IMR-90 (cell line): ENCODE results near the gene ITGAX. TPM values are rescaled to one million over a fixed set of nuclear protein-coding genes. Genes with fewer than 3 reads are reported as not detected.

ENCODE experiments used
- ATAC-seq: fragments of 200-7000 bp; cut with Tn5 transposase; 2 replicates; pipeline ENCODE4 v1.9.1; 2020; ENCODE audit warnings: low read depth, mild to moderate bottlenecking, moderate library complexity
- BruUV-seq: library from RNA; stranded (reverse); fragments of 400-500 nt; replicated peaks from 2 replicates; lab custom pipeline; 2021; lab: Mats Ljungman, UMichigan
- CTCF ChIA-PET: fragments of 300-600 bp; formaldehyde crosslinking; extraction: SDS; loops from one replicate; lab custom pipeline; 2021; ENCODE audit warnings: antibody characterized with exemption; lab: Yijun Ruan, JAX
- POLR2A ChIA-PET: fragments of 300-600 bp; sonication (Branson Sonifier 250); formaldehyde crosslinking; loops from one replicate; lab custom pipeline; 2022; ENCODE audit warnings: antibody characterized with exemption; ENCODE audit not compliant: unreplicated experiment; lab: Charles Lee
- DNase-seq: peaks from one replicate; pipeline ENCODE4 v3.0.0; 2013
- H2AFZ ChIP-seq: replicated peaks from 2 replicates; pipeline ENCODE3; 2013; ENCODE audit warnings: low read length, mild to moderate bottlenecking; ENCODE audit not compliant: poor library complexity
- H2AK5ac ChIP-seq: 2 replicates; pipeline ENCODE4 v1.6.1; 2013; ENCODE audit warnings: low read depth, low read length, inconsistent platforms
- H2AK9ac ChIP-seq: replicated peaks from 2 replicates; pipeline ENCODE3; 2013; ENCODE audit warnings: mild to moderate bottlenecking, low read depth, low read length, moderate library complexity; ENCODE audit not compliant: poor library complexity
- H2BK120ac ChIP-seq: 2 replicates; pipeline ENCODE4 v1.6.1; 2013; ENCODE audit warnings: low read depth, low read length, inconsistent platforms
- H2BK15ac ChIP-seq: 3 replicates; pipeline ENCODE4 v1.6.1; 2013; ENCODE audit warnings: low read depth, low read length, inconsistent platforms
- H2BK20ac ChIP-seq: 2 replicates; pipeline ENCODE4 v1.6.1; 2013; ENCODE audit warnings: low read depth, mild to moderate bottlenecking, inconsistent platforms, low read length, moderate library complexity
- H2BK5ac ChIP-seq: 2 replicates; pipeline ENCODE4 v1.6.1; 2013; ENCODE audit warnings: mild to moderate bottlenecking, low read depth, low read length, inconsistent platforms; ENCODE audit not compliant: poor library complexity, severe bottlenecking
- H3K14ac ChIP-seq: replicated peaks from 2 replicates; pipeline ENCODE4 v1.6.1; 2013; ENCODE audit warnings: low read depth, low read length, inconsistent platforms
- H3K18ac ChIP-seq: 2 replicates; pipeline ENCODE4 v1.6.1; 2013; ENCODE audit warnings: low read depth, low read length, control low read depth
- H3K23ac ChIP-seq: 2 replicates; pipeline ENCODE4 v1.6.1; 2013; ENCODE audit warnings: low read depth, low read length, inconsistent platforms
- H3K27ac ChIP-seq: 2 replicates; pipeline ENCODE4 v1.5.1; 2013; ENCODE audit warnings: mild to moderate bottlenecking, control low read depth, low read length; ENCODE audit not compliant: insufficient read depth
- H3K27me3 ChIP-seq: 2 replicates; pipeline ENCODE4 v1.6.1; 2013; ENCODE audit warnings: low read length; ENCODE audit not compliant: control insufficient read depth, insufficient read depth
- H3K36me3 ChIP-seq: 2 replicates; pipeline ENCODE4 v1.6.1; 2013; ENCODE audit warnings: low read length, mixed read lengths; ENCODE audit not compliant: control insufficient read depth, insufficient read depth
- H3K4ac ChIP-seq: 2 replicates; pipeline ENCODE4 v1.6.1; 2013; ENCODE audit warnings: low read depth, low read length, inconsistent platforms
- H3K4me1 ChIP-seq: 2 replicates; pipeline ENCODE4 v1.6.1; 2013; ENCODE audit warnings: low read length, mixed read lengths; ENCODE audit not compliant: control insufficient read depth, insufficient read depth
- H3K4me2 ChIP-seq: 2 replicates; pipeline ENCODE4 v1.6.1; 2013; ENCODE audit warnings: low read depth, mild to moderate bottlenecking, control low read depth, low read length, moderate library complexity
- H3K4me3 ChIP-seq: 2 replicates; pipeline ENCODE4 v1.5.1; 2013; ENCODE audit warnings: low read depth, mild to moderate bottlenecking, control low read depth, low read length, moderate library complexity; ENCODE audit not compliant: insufficient read depth
- H3K56ac ChIP-seq: 2 replicates; pipeline ENCODE4 v1.6.1; 2013; ENCODE audit warnings: low read length, inconsistent platforms; ENCODE audit not compliant: insufficient read depth; ENCODE audit errors: extremely low read depth
- H3K79me1 ChIP-seq, 2 experiments: 2 replicates each; pipeline ENCODE4 v1.6.1; 2013; ENCODE audit warnings: low read length in 2 of 2, inconsistent platforms in 1 of 2, low read depth in 1 of 2
- H3K9ac ChIP-seq: 2 replicates; pipeline ENCODE4 v1.6.1; 2013; ENCODE audit warnings: low read depth, low read length, control low read depth
- H3K9me1 ChIP-seq: 2 replicates; pipeline ENCODE4 v1.6.1; 2013; ENCODE audit warnings: low read length, inconsistent platforms; ENCODE audit not compliant: insufficient read depth
- H3K9me3 ChIP-seq: 2 replicates; pipeline ENCODE4 v1.6.1; 2013; ENCODE audit warnings: low read length; ENCODE audit not compliant: control insufficient read depth, insufficient read depth
- H4K20me1 ChIP-seq: 2 replicates; pipeline ENCODE4 v1.6.1; 2013; ENCODE audit warnings: low read length, inconsistent platforms; ENCODE audit not compliant: insufficient read depth
- H4K5ac ChIP-seq: 2 replicates; pipeline ENCODE4 v1.6.1; 2013; ENCODE audit warnings: mild to moderate bottlenecking, low read depth, low read length, control low read depth
- H4K8ac ChIP-seq, 2 experiments: 2 replicates each; pipeline ENCODE4 v1.6.1; 2013; ENCODE audit warnings: low read depth in 2 of 2, low read length in 2 of 2, control low read depth in 1 of 2, inconsistent platforms in 1 of 2
- H4K91ac ChIP-seq: 2 replicates; pipeline ENCODE4 v1.6.1; 2013; ENCODE audit warnings: low read depth, low read length, inconsistent platforms; ENCODE audit not compliant: insufficient read depth
- BHLHE40 ChIP-seq: fragments of 150-350 bp; IDR thresholded peaks from 2 replicates; pipeline ENCODE4 v1.6.1; 2016; ENCODE audit warnings: mild to moderate bottlenecking, low read depth, low read length
- CEBPB ChIP-seq: IDR thresholded peaks from 2 replicates; pipeline ENCODE4 v1.6.1; 2012; ENCODE audit warnings: low read depth, low read length, improper control_type of control experiment
- CHD1 ChIP-seq: IDR thresholded peaks from 2 replicates; pipeline ENCODE4 v1.6.1; 2012; ENCODE audit warnings: low read depth, low read length, improper control_type of control experiment
- CTCF ChIP-seq: conservative IDR thresholded peaks from 2 replicates; pipeline ENCODE4 v1.5.1; 2012; ENCODE audit warnings: mild to moderate bottlenecking, low read depth, low read length, improper control_type of control experiment
- MAFK ChIP-seq: IDR thresholded peaks from 2 replicates; pipeline ENCODE4 v1.6.1; 2012; ENCODE audit warnings: low read depth, low read length, improper control_type of control experiment
- MXI1 ChIP-seq: IDR thresholded peaks from 2 replicates; pipeline ENCODE4 v1.6.1; 2012; ENCODE audit warnings: low read depth, mild to moderate bottlenecking, low read length, moderate library complexity, borderline replicate concordance
- NFE2L2 ChIP-seq: fragments of 150-350 bp; IDR thresholded peaks from 2 replicates; pipeline ENCODE4 v1.6.1; 2016; ENCODE audit warnings: low read depth, mild to moderate bottlenecking, low read length
- POLR2A ChIP-seq: IDR thresholded peaks from 2 replicates; pipeline ENCODE4 v1.6.1; 2012; ENCODE audit warnings: mild to moderate bottlenecking, low read depth, low read length
- RAD21 ChIP-seq: IDR thresholded peaks from 2 replicates; pipeline ENCODE4 v1.6.1; 2012; ENCODE audit warnings: low read length, improper control_type of control experiment
- RCOR1 ChIP-seq: IDR thresholded peaks from 2 replicates; pipeline ENCODE4 v1.6.1; 2012; ENCODE audit warnings: mild to moderate bottlenecking, low read length, improper control_type of control experiment; ENCODE audit not compliant: insufficient replicate concordance
- RFX5 ChIP-seq: IDR thresholded peaks from 2 replicates; pipeline ENCODE4 v1.8.0; 2012; ENCODE audit warnings: low read depth, mild to moderate bottlenecking, low read length, moderate library complexity
- SMC3 ChIP-seq: fragments of 150-350 bp; IDR thresholded peaks from 2 replicates; pipeline ENCODE4 v1.6.1; 2016; ENCODE audit warnings: low read depth, mild to moderate bottlenecking, antibody characterized with exemption, low read length, moderate library complexity
- WGBS, 2 experiments: methylation state at CpG; one replicate each; pipeline versions ENCODE4 v1.1.5 to v1.1.7; 2013; ENCODE audit warnings: missing lambda C conversion rate in 2 of 2; ENCODE audit not compliant: insufficient read length in 1 of 2; ENCODE audit errors: extremely low coverage in 2 of 2; 5-methylcytosine and 5-hydroxymethylcytosine counted together
- dilution Hi-C: fragments of 300-500 bp; cut with HindIII; formaldehyde crosslinking; loops from one replicate; pipeline ENCODE4 v1.14.3; 2018; ENCODE audit warnings: low sequenced_read_pairs; ENCODE audit not compliant: unreplicated experiment
- in situ Hi-C: fragments of 300-500 bp; cut with MboI; formaldehyde crosslinking; loops from 3 replicates; pipeline ENCODE4 v1.14.3; 2019; ENCODE audit warnings: low sequenced_read_pairs, inconsistent platforms, mixed read lengths
- intact Hi-C: fragments of 100-400 bp; cut with micrococcal nuclease; formaldehyde crosslinking; loops from 2 replicates; pipeline ENCODE4 v1.10.0; 2022
- polyA plus RNA-seq, 3 experiments: library from polyadenylated mRNA; depleted of rRNA; stranded (reverse); fragments of >200 nt; gene quantifications; 2 replicates each; pipeline ENCODE4 v1.2.3, GENCODE V29; 2012; ENCODE audit warnings: low replicate concordance in 1 of 3
- total RNA-seq: library from RNA; depleted of rRNA; stranded (reverse); fragments of >200 nt; gene quantifications from 2 replicates; pipeline ENCODE4 v1.2.3, GENCODE V29; 2012
- TF ChIP-seq, protein P1 (sequence below): fragments of 150-350 bp; IDR thresholded peaks from 2 replicates; pipeline ENCODE4 v1.6.1; 2016; ENCODE audit warnings: low read depth, mild to moderate bottlenecking, low read length, moderate library complexity, borderline replicate concordance
- TF ChIP-seq, protein P2 (sequence below): fragments of 150-350 bp; IDR thresholded peaks from 2 replicates; pipeline ENCODE4 v1.6.1; 2017; ENCODE audit warnings: mild to moderate bottlenecking, antibody characterized with exemption, low read length, low read depth

ITGAX gene
- total and polyA plus RNA-seq, 2 of the 4 experiments (the other 2 are of a cell fraction), result 0.09 to 0.18 TPM

DNA sequence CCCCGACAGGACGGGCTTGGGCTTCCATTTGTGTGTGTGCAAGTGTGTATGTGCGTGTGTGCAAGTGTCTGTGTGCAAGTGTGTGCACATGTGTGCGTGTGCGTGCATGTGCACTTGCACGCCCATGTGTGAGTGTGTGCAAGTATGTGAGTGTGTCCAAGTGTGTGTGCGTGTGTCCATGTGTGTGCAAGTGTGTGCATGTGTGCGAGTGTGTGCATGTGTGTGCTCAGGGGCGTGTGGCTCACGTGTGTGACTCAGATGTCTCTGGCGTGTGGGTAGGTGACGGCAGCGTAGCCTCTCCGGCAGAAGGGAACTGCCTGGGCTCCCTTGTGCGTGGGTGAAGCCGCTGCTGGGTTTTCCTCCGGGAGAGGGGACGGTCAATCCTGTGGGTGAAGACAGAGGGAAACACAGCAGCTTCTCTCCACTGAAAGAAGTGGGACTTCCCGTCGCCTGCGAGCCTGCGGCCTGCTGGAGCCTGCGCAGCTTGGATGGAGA lies 23.1 kb upstream of the ITGAX start:
- Histone ChIP-seq H3K56ac (no peak overlapping the region), H2BK20ac (no peak overlapping the region), H4K8ac (no peak overlapping the region), H3K9ac (no peak overlapping the region), H3K9me3 (no peaks in the 10 kb centered on the region; the same call in 1 of the 2 replicates), H3K27me3 (peaks cover 27% of the 10 kb centered on the region), H3K4me2 (no peak overlapping the region), H4K20me1 (no peaks in the 10 kb centered on the region), H3K79me1 (no peaks in the 10 kb centered on the region), H3K27ac (no peak overlapping the region), H3K18ac (no peak overlapping the region), H3K14ac (no peak overlapping the region), H3K23ac (no peak overlapping the region), H2AK5ac (no peak overlapping the region), H2AFZ (peak overlapping the region; percentile 51), H2BK15ac (no peak overlapping the region), H3K4me3 (no peak overlapping the region), H3K4me1 (no peaks in the 10 kb centered on the region), H3K4ac (no peak overlapping the region), H2BK5ac (no peak overlapping the region), H2AK9ac (no peak overlapping the region), H4K91ac (no peak overlapping the region), H3K9me1 (no peaks in the 10 kb centered on the region), H2BK120ac (no peak overlapping the region), H4K5ac (no peak overlapping the region), H3K36me3 (no peaks in the 10 kb centered on the region)
- CTCF ChIA-PET, result no interaction called here
- DNase-seq, result no peak
- POLR2A ChIA-PET, result no interaction called here
- TF ChIP-seq RCOR1, result no peak
- no peak for TF ChIP-seq CHD1
- TF ChIP-seq SMC3, result no peak
- no peak for TF ChIP-seq MXI1
- no peak for TF ChIP-seq MAFK
- TF ChIP-seq, protein P1, sequence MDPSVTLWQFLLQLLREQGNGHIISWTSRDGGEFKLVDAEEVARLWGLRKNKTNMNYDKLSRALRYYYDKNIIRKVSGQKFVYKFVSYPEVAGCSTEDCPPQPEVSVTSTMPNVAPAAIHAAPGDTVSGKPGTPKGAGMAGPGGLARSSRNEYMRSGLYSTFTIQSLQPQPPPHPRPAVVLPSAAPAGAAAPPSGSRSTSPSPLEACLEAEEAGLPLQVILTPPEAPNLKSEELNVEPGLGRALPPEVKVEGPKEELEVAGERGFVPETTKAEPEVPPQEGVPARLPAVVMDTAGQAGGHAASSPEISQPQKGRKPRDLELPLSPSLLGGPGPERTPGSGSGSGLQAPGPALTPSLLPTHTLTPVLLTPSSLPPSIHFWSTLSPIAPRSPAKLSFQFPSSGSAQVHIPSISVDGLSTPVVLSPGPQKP, result no peak
- TF ChIP-seq NFE2L2, result no peak
- TF ChIP-seq CTCF, result no peak
- TF ChIP-seq, protein P2, sequence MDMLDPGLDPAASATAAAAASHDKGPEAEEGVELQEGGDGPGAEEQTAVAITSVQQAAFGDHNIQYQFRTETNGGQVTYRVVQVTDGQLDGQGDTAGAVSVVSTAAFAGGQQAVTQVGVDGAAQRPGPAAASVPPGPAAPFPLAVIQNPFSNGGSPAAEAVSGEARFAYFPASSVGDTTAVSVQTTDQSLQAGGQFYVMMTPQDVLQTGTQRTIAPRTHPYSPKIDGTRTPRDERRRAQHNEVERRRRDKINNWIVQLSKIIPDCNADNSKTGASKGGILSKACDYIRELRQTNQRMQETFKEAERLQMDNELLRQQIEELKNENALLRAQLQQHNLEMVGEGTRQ, result no peak
- TF ChIP-seq RAD21, result no peak
- TF ChIP-seq RFX5, result no peak
- no peak for TF ChIP-seq BHLHE40
- TF ChIP-seq POLR2A, result no peak
- TF ChIP-seq CEBPB, result no peak
- ATAC-seq, result no peak
- dilution Hi-C loops, result no loop called here
- in situ Hi-C loops, result no loop called here
- 80% methylated on average over 18 of the region's 23 CpGs; no CpG with 5 or more reads in 1 of the 2 experiments for WGBS, 2 experiments
- BruUV-seq, result no TSS peak
- intact Hi-C loops, result no loop called here
